GM11168 (cell line): ENCODE results near the gene KRTAP6-1.

Experiments used
- in situ Hi-C: fragments of 300-500 bp; cut with MboI; formaldehyde crosslinking; loops from one replicate; pipeline ENCODE4 v1.12.0; 2022; ENCODE audit warnings: low sequenced_read_pairs; ENCODE audit not compliant: unreplicated experiment

Gene KRTAP6-1

GRCh38 chr21:30613836-30614235 lies at the start of gene KRTAP6-1:
Gene KRTAP6-1 (minus strand): TSS chr21:30613930. CDS start chr21:30613904, 26 bp downstream.
- in situ Hi-C loops, result no loop called here

- in situ Hi-C loops, result no loop called here
Observed at GRCh38 chr21:30652891-30653290, 39.2 kb upstream of the KRTAP6-1 start.

- in situ Hi-C loops, result no loop called here
Observed at GRCh38 chr21:30646904-30647414, 33.2 kb upstream of the KRTAP6-1 start.

GRCh38 chr21:30642564-30642963 lies 28.8 kb upstream of the KRTAP6-1 start, which contains the start of gene KRTAP20-3:
Gene KRTAP20-3 (plus strand): TSS chr21:30642864.
- in situ Hi-C loops, result no loop called here

- in situ Hi-C loops, result no loop called here
Observed at GRCh38 chr21:30638686-30639085, 25.0 kb upstream of the KRTAP6-1 start.

- in situ Hi-C loops, result no loop called here
Observed at GRCh38 chr21:30634906-30635305, 21.2 kb upstream of the KRTAP6-1 start, which contains the start of gene KRTAP20-2. Gene KRTAP20-2 (plus strand): TSS chr21:30635206. CDS start chr21:30635264, 58 bp downstream.

GRCh38 chr21:30629200-30629599 lies 15.5 kb upstream of the KRTAP6-1 start:
- in situ Hi-C loops, result no loop called here

GRCh38 chr21:30628109-30628508 lies 14.4 kb upstream of the KRTAP6-1 start:
- in situ Hi-C loops, result no loop called here

GRCh38 chr21:30625449-30626165 lies 11.9 kb upstream of the KRTAP6-1 start:
- in situ Hi-C loops, result no loop called here

GRCh38 chr21:30623362-30623761 lies 9.6 kb upstream of the KRTAP6-1 start:
- in situ Hi-C loops, result no loop called here

GRCh38 chr21:30620522-30620921 lies 6.8 kb upstream of the KRTAP6-1 start, which contains the start of gene KRTAP20-4:
Gene KRTAP20-4 (plus strand): TSS chr21:30620627.
- in situ Hi-C loops, result no loop called here

GRCh38 chr21:30620080-30620479 lies 6.3 kb upstream of the KRTAP6-1 start:
- in situ Hi-C loops, result no loop called here

- in situ Hi-C loops, result no loop called here
Observed at GRCh38 chr21:30616125-30616524, 2.4 kb upstream of the KRTAP6-1 start, which contains the start of gene KRTAP20-1. Gene KRTAP20-1 (plus strand): TSS chr21:30616425. CDS start chr21:30616455, 30 bp downstream.

- in situ Hi-C loops, result no loop called here
Observed at GRCh38 chr21:30615199-30615598, 1.5 kb upstream of the KRTAP6-1 start.

- in situ Hi-C loops, result no loop called here
Observed at GRCh38 chr21:30612132-30612531, 1.6 kb downstream of the KRTAP6-1 start.

- in situ Hi-C loops, result no loop called here
Observed at GRCh38 chr21:30605968-30606367, 7.8 kb downstream of the KRTAP6-1 start.

GRCh38 chr21:30600787-30601186 lies 12.9 kb downstream of the KRTAP6-1 start, which contains the start of gene KRTAP22-1:
Gene KRTAP22-1 (plus strand): TSS chr21:30601087.
- in situ Hi-C loops, result no loop called here

- in situ Hi-C loops, result no loop called here
Observed at GRCh38 chr21:30598802-30599201, 14.9 kb downstream of the KRTAP6-1 start, which contains the start of gene KRTAP6-2. Gene KRTAP6-2 (minus strand): TSS chr21:30598902. CDS start chr21:30598874, 28 bp downstream.

GRCh38 chr21:30592140-30592539 lies 21.6 kb downstream of the KRTAP6-1 start, which contains the start of gene KRTAP6-3:
Gene KRTAP6-3 (plus strand): TSS chr21:30592440. CDS start chr21:30592446, 6 bp downstream.
- in situ Hi-C loops, result no loop called here

- in situ Hi-C loops, result no loop called here
Observed at GRCh38 chr21:30590297-30590696, 23.4 kb downstream of the KRTAP6-1 start, which contains the start of gene KRTAP22-2. Gene KRTAP22-2 (minus strand): TSS chr21:30590397.

GRCh38 chr21:30582870-30583269 lies 30.9 kb downstream of the KRTAP6-1 start:
- in situ Hi-C loops, result no loop called here
